GM12878 (cell line): ENCODE measurements around the gene TBC1D20.

ENCODE experiments used
- EP300 ChIP-seq, 2 experiments: fragments of 150-350 bp in 1 of 2; IDR thresholded peaks; 2 replicates each; pipeline ENCODE4 v1.6.1; 2011 to 2012; ENCODE audit warnings: low read depth in 2 of 2, low read length in 2 of 2, borderline replicate concordance in 1 of 2, improper control_type of control experiment in 1 of 2, inconsistent platforms in 1 of 2; ENCODE audit not compliant: control insufficient read depth in 1 of 2
- IRF3 ChIP-seq: fragments of 450-650 bp; IDR thresholded peaks from 2 replicates; pipeline ENCODE4 v1.6.1; 2014; ENCODE audit warnings: mild to moderate bottlenecking
- NKRF ChIP-seq: fragments of 450-650 bp; conservative IDR thresholded peaks from 2 replicates; pipeline ENCODE4 v1.6.1; 2017; ENCODE audit warnings: mild to moderate bottlenecking, moderate library complexity
- NR2C1 ChIP-seq: fragments of 450-650 bp; IDR thresholded peaks from 2 replicates; pipeline ENCODE4 v1.6.1; 2017; ENCODE audit warnings: antibody characterized with exemption, mild to moderate bottlenecking, moderate library complexity
- PAX5 ChIP-seq: IDR thresholded peaks from 2 replicates; pipeline ENCODE4 v1.6.1; 2011; ENCODE audit warnings: low read depth, low read length, borderline replicate concordance
- RCOR1 ChIP-seq: conservative IDR thresholded peaks from 2 replicates; pipeline ENCODE4 v1.6.1; 2012; ENCODE audit warnings: low read depth, low read length, improper control_type of control experiment
- SP1 ChIP-seq: IDR thresholded peaks from one replicate; pipeline ENCODE4 v1.6.1; 2011; ENCODE audit warnings: low read depth, low read length
- YBX1 ChIP-seq: fragments of 450-650 bp; IDR thresholded peaks from 2 replicates; pipeline ENCODE4 v1.6.1; 2016; ENCODE audit warnings: antibody characterized with exemption
- TF ChIP-seq, protein P1 (sequence below): fragments of 450-650 bp; IDR thresholded peaks from 2 replicates; pipeline ENCODE4 v1.6.1; 2017; ENCODE audit warnings: mild to moderate bottlenecking
- TF ChIP-seq, protein P2 (sequence below), 3 experiments: IDR thresholded peaks in 2 of 3; conservative IDR thresholded peaks in 1 of 3; 2 replicates each; pipeline ENCODE4 v1.5.1; 2011; ENCODE audit warnings: low read depth in 3 of 3, low read length in 3 of 3, mild to moderate bottlenecking in 3 of 3, control low read depth in 2 of 3, moderate library complexity in 2 of 3, inconsistent platforms in 1 of 3, mixed read lengths in 1 of 3; ENCODE audit not compliant: control insufficient read depth in 2 of 3, insufficient read depth in 1 of 3; ENCODE audit errors: extremely low read depth in 1 of 3
- TF ChIP-seq, protein P3 (sequence below): IDR thresholded peaks from 2 replicates; pipeline ENCODE4 v1.6.1; 2012; ENCODE audit warnings: low read depth, low read length, improper control_type of control experiment

- TF ChIP-seq, protein P1, sequence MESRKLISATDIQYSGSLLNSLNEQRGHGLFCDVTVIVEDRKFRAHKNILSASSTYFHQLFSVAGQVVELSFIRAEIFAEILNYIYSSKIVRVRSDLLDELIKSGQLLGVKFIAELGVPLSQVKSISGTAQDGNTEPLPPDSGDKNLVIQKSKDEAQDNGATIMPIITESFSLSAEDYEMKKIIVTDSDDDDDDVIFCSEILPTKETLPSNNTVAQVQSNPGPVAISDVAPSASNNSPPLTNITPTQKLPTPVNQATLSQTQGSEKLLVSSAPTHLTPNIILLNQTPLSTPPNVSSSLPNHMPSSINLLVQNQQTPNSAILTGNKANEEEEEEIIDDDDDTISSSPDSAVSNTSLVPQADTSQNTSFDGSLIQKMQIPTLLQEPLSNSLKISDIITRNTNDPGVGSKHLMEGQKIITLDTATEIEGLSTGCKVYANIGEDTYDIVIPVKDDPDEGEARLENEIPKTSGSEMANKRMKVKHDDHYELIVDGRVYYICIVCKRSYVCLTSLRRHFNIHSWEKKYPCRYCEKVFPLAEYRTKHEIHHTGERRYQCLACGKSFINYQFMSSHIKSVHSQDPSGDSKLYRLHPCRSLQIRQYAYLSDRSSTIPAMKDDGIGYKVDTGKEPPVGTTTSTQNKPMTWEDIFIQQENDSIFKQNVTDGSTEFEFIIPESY = no peak
- TF ChIP-seq, protein P2, sequence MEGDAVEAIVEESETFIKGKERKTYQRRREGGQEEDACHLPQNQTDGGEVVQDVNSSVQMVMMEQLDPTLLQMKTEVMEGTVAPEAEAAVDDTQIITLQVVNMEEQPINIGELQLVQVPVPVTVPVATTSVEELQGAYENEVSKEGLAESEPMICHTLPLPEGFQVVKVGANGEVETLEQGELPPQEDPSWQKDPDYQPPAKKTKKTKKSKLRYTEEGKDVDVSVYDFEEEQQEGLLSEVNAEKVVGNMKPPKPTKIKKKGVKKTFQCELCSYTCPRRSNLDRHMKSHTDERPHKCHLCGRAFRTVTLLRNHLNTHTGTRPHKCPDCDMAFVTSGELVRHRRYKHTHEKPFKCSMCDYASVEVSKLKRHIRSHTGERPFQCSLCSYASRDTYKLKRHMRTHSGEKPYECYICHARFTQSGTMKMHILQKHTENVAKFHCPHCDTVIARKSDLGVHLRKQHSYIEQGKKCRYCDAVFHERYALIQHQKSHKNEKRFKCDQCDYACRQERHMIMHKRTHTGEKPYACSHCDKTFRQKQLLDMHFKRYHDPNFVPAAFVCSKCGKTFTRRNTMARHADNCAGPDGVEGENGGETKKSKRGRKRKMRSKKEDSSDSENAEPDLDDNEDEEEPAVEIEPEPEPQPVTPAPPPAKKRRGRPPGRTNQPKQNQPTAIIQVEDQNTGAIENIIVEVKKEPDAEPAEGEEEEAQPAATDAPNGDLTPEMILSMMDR (IDR thresholded peaks at IDR 0.05 in 2 of 3, conservative IDR thresholded peaks at IDR 0.05 in 1 of 3; ENCODE audit: control insufficient read depth in 2 of 3, extremely low read depth in 1 of 3, insufficient read depth in 1 of 3, low read depth in 3 of 3, low read length in 3 of 3) = no peak
- TF ChIP-seq EP300 (IDR thresholded peaks at IDR 0.05; ENCODE audit: borderline replicate concordance in 1 of 2, control insufficient read depth in 1 of 2, low read depth in 2 of 2, low read length in 2 of 2) = no peak
- no peak for TF ChIP-seq PAX5
- no peak for TF ChIP-seq NKRF
- no peak for TF ChIP-seq YBX1
- TF ChIP-seq IRF3 = no peak
- TF ChIP-seq, protein P3, sequence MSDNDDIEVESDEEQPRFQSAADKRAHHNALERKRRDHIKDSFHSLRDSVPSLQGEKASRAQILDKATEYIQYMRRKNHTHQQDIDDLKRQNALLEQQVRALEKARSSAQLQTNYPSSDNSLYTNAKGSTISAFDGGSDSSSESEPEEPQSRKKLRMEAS = no peak
- no peak for TF ChIP-seq RCOR1
- no peak for TF ChIP-seq SP1
- TF ChIP-seq NR2C1 = no peak
Observed at GRCh38 chr20:487655-488054, 25.3 kb upstream of the TBC1D20 start.
